NCI-H82 treated with DMSO at 0.1 percent for 48 hours (cell line): Measurements from ENCODE around the gene ACTR5.

Experiments used
- DNase-seq: peaks from one replicate; lab custom pipeline; 2025; ENCODE audit not compliant: unreplicated experiment; lab: John Stamatoyannopoulos, UW

ACTR5 gene

DNA sequence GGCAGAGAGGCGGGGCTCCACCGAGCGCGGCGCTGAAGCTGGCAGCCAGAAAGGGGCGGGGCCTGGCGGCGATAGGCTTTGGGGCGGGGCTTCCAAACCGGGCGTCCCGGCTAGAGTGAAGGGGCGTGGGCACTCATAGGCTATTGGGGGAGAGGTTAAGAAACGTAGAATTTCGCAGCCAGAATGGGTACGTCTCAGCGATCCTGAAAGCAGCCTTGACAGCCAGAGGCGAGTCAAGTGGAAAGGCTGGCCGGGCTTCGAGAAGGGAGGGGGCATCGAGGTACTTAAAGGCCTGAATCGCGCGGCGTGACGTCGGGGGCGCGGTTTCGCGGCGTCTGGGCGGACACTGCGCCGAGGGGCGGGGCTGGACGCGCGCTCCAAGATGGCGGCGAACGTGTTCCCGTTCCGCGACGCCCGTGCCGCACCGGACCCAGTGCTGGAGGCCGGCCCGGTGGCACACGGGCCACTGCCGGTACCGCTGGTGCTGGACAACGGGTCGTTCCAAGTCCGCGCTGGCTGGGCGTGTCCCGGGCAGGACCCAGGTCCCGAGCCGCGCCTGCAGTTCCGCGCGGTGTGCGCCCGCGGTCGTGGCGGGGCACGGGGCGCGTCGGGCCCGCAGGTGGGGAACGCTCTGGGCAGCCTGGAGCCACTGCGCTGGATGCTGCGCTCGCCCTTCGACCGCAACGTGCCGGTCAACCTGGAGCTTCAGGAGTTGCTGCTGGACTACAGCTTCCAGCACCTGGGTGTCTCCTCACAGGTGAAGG, at the start of gene ACTR5:
TSS of gene ACTR5 (plus strand) at position 364 of the 764 bp plus-strand sequence. CDS start at position 383, 19 bp downstream.
- DNase-seq: peak; percentile 79

DNA sequence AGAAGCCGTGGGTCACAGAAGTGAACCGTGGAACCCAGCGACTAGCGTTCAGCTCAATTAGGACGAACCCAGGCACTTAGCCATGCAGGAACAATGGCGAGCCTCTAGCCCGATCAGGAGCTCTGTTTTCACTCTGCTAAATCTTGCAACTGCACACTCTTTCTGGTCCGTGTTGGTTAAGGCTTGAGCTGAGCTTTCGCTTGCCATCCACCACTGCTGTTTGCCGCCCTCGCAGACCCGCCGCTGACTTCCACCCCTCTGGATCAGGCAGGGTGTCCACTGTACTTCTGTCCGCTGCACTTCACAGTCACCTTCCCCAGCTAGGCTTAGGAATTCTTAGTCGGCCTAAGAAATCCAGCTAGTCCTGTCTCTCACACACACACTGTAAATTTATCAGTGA, 49.7 kb upstream of the ACTR5 start:
- DNase-seq: no peak

DNA sequence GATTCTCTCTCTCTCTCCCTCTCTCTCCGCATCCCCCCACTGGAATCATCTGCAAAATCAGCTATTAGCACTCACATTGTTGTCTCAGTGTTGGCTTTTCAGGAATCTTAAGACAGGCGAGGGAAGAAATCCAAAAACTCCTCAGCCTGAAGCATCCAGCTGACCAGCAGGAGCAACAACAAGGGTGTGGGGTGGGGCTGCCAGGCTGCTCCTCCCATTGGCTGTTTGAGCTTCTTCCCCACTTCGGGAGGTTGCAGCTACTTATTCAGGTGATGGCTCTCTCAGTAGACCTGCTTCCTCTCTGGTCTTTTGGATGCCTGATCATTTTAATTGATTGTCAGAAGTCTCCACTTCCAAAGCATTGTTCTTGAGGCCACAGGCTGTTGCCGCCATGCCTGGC, 48.1 kb upstream of the ACTR5 start:
- DNase-seq: no peak

DNA sequence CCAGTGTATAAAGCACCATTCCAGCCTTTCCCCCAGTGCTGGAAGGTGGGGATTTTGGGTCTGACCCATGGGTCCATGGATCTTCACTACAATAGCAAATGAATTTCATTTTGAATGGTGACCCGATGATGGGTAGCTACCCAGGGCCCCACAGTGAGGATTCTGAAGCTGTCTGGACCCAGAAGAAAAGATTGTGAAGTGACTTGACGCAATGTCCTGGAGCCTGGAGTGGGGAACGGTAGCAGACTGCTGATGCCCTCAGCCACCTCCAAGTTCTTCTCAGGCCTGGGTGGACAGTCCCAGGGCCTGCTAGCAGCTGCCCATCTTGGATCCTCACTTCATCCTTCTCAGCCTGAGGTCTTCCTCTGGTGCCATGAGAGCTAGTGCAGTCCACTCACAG, 47.3 kb upstream of the ACTR5 start:
- no peak for DNase-seq

DNA sequence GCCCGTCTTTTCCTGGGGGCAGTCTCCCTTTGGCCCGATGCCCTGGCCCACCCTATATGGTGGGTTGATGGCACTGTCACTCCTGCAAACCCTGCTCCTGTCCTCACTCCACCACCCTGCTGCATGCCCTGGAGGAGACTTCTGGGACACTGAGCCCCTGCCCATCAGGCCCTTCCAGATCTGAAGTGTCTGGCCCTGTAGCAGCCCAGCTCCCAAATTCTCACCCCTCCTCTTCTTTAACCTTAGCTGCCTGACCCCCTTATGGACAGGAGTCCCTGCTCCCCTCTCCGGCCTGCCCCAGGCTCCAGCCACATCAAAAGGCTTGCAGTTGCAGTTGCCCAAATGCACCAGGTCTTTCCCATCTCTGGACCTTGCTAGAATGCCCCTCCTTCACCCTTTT, 44.7 kb upstream of the ACTR5 start:
- DNase-seq: no peak

DNA sequence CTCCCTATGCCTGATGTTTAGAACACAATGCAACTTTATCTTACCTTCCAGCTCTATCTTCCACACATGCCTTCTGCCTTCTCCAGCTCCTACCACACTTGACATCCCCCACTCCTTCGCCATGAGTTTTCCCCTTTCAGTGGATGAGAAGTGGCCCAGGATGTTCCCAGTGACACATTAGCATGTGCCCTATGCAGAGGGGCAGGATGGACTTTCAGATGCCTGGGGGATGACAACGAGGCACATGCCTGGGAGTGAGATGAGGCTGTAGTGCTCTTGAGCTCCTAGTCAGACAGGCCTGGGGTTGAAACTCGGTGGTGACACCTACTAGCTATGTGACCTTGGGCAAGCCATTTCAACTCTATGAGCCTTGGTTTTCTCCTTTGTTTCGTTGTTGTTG, 44.1 kb upstream of the ACTR5 start:
- no peak for DNase-seq

DNA sequence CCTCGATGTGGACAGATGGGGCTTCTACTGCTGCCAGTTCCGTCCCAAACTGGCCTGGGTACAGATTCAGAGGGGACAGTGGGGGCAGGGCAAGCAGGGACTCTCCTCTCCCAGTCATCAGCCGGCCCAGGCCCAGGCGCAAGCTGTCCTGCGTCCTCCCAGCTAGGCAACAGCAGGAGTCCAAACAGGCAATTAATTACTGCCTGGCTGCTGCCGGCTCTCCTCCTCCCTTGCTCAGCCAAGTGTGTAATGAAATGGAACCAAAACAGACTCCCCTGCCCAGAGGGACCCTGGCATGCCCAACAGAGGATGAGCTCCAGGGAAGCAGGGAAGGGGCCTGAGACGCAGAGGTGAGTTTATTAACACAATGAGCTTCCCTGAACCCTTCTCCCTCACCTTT, 41.8 kb upstream of the ACTR5 start:
- DNase-seq: no peak

DNA sequence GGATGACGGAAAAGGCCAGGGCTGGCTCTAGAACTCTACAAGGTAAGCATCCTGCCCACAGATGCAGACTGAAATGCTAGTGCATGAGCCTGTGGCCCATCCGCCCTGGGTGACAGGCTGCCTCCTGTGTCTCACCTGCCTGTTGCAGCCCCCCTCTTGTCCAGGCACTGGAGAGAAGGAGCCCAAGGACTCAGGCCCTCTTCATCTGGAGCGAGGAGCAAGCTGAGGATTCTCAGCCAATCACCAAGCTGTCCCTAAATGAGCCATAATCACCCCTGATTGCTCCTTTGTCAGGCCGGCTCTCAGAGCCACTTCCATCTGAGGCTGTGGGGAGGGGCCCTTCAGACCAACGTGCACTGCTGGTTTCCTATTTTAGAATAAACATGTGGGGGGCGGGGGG, 34.0 kb upstream of the ACTR5 start:
- DNase-seq: no peak

DNA sequence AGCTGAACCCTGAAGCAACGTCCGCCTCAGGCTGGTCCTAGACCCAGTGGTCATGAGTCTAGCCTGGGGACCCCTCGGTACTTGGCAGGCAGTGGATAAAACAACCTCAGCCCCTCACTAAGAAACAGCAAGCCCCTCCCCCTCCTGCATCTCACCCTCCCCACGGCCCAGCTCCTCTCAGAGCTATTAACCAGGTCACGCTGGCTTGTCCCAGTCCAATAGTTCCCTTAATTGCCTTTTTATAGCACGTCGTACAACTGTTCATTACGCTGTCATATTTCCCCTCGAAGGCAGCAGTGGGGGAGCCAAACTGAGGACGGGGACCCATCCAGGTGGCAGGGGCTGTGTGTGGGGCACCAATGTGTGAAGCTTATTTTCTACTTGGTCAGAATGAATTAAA, 32.6 kb upstream of the ACTR5 start:
- DNase-seq: no peak

DNA sequence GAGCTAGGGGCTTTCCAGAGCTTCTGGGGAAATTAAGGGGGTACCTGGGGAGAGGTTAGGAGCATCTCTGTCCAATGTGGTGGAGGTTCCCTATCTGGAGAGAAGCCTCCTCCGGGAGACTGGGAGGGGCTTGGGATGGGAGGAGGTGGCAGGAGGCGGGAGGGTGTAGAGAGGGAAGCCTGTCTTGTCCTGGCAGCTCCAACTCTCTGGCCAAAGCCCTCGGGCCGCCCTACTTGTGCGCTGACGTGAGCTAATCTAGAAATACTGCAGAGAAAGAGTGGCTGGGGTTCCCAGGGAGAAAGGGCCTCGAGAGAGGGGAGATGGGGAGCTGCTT, 25.6 kb upstream of the ACTR5 start:
- no peak for DNase-seq

DNA sequence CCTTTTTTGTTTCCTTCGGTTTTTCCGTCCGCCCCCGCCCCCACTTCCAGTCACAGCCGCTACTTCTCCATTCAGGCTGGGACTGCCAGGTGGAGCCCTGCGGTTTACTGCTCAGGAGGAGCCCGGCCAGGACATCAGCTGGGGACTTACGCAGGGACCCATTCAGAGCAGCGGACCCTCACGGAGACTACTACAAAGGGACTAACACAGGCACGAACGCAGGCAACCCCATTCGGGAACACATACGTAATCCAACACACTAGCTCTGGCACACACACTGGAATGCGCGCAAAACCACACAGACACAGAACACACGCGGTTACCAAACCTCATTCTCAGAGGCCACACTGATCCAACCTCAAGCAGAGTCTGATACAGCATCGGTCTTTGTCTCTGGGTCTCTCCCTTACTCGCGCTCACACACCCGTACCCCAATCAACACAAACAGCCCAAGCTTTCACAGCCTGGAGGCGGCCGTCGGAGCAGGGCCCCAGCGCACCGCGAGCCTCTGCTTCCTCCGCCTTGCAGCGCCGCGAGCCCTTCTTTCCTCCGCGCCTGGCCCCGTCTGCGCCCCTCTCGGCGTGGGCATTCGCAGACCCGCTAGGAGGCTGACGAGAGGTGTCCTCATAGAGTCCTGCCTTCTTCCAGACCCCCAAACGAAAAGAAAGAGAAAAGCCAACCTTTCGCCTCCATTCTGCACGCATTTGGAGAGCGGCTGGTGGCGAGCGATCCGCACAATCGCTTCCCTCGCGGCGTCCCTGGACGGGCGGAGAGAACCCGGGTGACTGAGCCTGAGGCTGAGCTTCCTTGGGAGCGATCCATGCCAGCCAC, 25.0 kb upstream of the ACTR5 start:
- no peak for DNase-seq

DNA sequence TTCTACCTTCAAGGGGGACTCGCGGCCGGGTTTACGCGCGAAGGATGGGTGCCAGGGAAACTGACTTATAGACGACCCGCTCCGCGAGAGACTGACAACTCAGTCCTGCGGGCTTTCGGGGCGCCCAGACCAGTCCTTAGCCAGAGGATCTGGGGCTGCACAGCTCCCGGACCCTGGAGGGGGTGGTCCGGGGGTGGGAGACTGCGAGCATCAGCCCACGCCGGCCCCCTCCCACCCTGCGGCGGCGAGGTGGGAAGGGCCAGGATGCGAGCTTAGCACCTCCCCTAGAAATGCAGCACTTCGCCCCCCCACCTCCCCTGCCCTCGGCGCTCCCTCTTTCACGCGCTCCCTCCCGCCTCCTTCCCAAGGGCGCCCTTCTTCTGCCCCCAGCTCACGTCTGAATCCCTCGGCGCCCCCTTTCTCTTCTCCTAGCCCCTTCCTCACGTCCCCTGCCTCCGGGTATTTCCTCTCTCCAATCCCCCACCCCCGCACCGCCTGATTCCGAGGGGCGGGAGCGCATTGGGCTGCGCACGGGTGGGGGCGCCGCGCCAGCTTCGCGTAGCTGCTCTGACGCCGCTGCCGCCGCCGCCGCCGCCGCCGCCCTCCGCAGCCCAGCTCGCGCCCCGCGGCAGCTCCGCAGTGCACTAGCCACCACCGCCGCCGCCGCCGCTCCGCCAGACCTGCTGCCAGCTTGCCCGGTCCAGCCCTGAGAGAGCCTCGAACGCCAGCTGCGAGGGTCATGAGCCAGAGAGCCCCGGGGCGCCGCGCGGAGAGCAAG, 24.2 kb upstream of the ACTR5 start, which contains the start of gene SLC32A1:
TSS of gene SLC32A1 (plus strand) at position 639 of the 778 bp plus-strand sequence. CDS start 239 bp downstream, outside the sequence.
- no peak for DNase-seq

DNA sequence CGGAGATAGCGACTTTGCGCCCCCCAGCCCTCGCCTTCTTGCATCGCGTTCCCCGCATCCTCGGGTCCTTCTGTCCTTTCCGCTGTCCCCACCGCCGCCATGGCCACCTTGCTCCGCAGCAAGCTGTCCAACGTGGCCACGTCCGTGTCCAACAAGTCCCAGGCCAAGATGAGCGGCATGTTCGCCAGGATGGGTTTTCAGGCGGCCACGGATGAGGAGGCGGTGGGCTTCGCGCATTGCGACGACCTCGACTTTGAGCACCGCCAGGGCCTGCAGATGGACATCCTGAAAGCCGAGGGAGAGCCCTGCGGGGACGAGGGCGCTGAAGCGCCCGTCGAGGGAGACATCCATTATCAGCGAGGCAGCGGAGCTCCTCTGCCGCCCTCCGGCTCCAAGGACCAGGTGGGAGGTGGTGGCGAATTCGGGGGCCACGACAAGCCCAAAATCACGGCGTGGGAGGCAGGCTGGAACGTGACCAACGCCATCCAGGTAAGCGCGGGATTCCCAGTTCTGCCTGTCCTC, 23.6 kb upstream of the ACTR5 start:
- DNase-seq: no peak

DNA sequence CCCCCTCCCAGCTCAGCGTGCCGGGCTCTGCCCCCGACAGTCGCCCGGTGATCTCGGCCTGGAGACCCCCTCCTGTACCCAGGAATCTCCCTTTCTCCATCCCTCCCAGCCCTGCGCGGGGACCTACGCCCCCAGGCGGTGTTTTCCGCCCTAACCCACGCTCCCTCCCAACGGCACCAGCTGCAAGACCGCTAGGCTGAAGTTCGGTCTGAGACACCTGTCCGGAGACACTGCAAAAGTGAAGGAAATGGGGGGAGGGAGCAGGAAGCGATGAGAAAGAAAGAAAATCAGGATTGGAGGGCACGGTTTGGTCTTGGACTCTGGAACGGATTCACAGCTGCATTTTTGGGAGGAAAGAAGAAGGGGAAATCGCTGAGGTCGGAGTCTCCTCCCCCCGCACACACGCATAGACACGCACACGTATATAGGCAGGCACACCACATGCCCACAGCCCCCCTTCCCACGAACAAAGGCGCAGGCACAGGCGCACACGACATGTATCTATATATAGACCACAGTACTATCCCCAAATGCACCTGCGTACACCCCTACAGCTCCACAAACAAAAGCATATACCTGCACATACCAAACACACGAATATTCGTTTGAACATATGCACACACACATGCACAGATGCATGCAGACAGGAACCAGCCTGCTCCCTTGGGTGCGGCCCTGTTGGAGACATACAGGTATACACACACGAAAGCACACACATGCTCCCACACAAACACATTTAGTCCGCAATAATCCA, 22.9 kb upstream of the ACTR5 start:
- no peak for DNase-seq

DNA sequence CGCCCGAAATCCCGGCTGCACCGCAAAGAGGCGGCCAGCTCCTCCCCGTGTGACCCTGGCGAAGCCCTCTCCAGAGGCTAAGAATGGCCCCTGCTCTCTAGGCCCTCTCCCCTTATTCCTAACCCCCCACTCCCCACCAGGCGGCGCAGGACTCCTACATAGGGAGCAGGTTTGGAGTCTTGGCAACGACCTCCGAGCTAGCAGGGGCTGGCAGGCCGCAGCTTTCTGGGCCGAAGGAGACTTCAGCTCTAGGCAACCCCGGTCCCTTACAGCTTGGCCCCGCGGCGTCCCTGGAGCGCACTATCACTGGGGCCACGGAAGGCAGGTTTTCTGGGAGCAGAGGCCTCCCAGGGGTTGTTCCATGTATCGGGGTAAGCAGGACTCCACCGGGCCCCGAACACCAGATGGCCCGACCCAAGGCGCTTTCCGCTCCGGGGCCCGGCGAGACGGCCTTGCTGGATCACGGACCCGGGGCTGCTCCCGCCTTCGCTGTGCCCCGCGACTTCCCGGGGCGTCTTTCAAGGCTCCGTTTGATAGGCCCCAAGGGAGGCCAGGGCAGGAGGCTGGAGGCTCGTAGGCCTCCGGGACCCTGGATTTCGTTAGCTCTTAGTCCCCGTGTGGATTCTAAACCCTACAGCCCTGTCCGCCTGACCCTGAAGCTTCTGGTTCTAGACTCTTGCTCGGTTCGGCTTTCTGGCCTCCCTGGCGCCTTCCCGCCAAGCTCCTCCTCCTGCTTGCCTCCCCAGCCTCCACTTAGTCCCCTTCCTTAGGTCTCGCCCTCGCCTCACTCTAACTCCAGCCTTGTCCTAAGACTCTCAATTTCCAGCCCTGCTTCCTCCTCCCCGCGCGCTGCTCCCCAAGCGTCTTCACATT, 22.1 kb upstream of the ACTR5 start:
- peak; percentile 31 for DNase-seq

DNA sequence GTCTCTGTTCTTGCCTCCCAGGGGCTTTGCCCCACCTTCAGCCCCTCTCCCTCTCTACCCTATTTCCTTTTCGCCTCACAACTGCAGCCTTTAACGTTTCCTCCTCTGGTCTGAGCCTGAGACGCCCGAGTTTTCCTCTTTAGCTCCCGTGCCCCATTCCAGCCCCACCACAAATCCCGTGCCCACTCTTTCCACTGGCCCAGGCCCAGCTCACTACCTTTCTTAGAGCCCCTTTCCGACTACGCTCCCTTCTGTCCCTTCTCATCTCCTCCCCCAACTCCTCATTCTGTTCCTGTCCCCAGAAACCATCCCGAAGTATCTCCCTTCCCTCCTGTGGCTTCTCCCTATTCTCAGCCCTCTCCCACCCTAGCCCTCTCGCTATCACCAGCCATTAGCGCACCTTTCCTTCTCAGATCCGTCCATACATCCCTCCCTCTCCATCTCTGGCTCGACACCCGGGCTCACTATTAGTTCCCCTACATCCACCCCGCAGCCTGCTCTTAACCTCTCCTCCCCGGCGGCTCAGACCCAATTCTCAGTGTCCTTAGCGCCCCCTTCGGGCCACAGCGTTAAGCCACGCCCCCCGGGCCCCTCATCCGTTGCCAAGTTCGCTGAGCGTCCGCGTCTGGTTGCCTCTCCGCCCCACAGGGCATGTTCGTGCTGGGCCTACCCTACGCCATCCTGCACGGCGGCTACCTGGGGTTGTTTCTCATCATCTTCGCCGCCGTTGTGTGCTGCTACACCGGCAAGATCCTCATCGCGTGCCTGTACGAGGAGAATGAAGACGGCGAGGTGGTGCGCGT, 21.3 kb upstream of the ACTR5 start:
- DNase-seq: no peak

DNA sequence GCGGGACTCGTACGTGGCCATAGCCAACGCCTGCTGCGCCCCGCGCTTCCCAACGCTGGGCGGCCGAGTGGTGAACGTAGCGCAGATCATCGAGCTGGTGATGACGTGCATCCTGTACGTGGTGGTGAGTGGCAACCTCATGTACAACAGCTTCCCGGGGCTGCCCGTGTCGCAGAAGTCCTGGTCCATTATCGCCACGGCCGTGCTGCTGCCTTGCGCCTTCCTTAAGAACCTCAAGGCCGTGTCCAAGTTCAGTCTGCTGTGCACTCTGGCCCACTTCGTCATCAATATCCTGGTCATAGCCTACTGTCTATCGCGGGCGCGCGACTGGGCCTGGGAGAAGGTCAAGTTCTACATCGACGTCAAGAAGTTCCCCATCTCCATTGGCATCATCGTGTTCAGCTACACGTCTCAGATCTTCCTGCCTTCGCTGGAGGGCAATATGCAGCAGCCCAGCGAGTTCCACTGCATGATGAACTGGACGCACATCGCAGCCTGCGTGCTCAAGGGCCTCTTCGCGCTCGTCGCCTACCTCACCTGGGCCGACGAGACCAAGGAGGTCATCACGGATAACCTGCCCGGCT, 20.6 kb upstream of the ACTR5 start:
- DNase-seq: no peak

DNA sequence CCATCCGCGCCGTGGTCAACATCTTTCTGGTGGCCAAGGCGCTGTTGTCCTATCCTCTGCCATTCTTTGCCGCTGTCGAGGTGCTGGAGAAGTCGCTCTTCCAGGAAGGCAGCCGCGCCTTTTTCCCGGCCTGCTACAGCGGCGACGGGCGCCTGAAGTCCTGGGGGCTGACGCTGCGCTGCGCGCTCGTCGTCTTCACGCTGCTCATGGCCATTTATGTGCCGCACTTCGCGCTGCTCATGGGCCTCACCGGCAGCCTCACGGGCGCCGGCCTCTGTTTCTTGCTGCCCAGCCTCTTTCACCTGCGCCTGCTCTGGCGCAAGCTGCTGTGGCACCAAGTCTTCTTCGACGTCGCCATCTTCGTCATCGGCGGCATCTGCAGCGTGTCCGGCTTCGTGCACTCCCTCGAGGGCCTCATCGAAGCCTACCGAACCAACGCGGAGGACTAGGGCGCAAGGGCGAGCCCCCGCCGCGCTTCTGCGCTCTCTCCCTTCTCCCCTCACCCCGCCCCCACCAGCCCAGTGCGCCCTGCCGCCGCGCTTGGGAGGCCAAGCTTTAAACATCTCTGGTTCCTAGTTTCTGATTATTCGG, 20.0 kb upstream of the ACTR5 start:
- no peak for DNase-seq
